Hepatocyte (in vitro differentiated cells): Measurements from ENCODE around the gene ORAI2. TPM values are rescaled to one million over a fixed set of nuclear protein-coding genes. Genes with fewer than 3 reads are reported as not detected.
A peak's percentile ranks its signal among the peaks of the same experiment; 100 is the strongest.

ENCODE experiments used
- microRNA-seq: library from miRNA; unstranded; fragments of <30 nt; microRNA quantifications from one replicate; pipeline ENCODE4, GENCODE V29; 2017
- polyA plus RNA-seq: library from polyadenylated mRNA; unstranded; fragments of >200 nt; fragmentation: Nextera tagmentation; extraction: Ambion mirVana; gene quantifications from 2 replicates; pipeline ENCODE4 v1.2.1, GENCODE V29; 2016
- small RNA-seq: library from RNA; depleted of rRNA; stranded (forward); fragments of <200 nt; gene quantifications from one replicate; pipeline ENCODE3, GENCODE V24; 2014
- total RNA-seq: library from RNA; depleted of rRNA; stranded (reverse); fragments of >200 nt; gene quantifications from 2 replicates; pipeline ENCODE4 v1.2.3, GENCODE V29; 2014

ORAI2 gene
- total and polyA plus RNA-seq, 2 experiments from 2014 or later, result 33.6 to 41.9 TPM

Small RNAs within 50 kb of the gene (microRNA-seq; reads per million reads assigned to microRNA genes)
- gene MIR4467 (not detected), gene MIR5090 (8.0 reads per million, percentile 20 among the genes with 10 or more reads in this experiment), gene MIR548O (not detected)

Small RNAs within 50 kb of the gene (small RNA-seq; reads per million reads assigned to genes)
- gene MIR548O, result not detected

Other genes starting within 250 kb of the ORAI2 start
- 3.2 and 3.8 TPM in 2 replicates for gene SH2B2, start 146.7 kb upstream of the ORAI2 start, total RNA-seq
- gene SH2B2, start 146.7 kb upstream of the ORAI2 start, polyA plus RNA-seq, result 6.7 and 7.1 TPM in 2 replicates
- gene SPDYE6, start 77.1 kb upstream of the ORAI2 start, total RNA-seq, result not detected in 2 replicates
- gene SPDYE6, start 77.1 kb upstream of the ORAI2 start, polyA plus RNA-seq, result 0.68 and 1.0 TPM in 2 replicates
- 32.0 and 33.8 TPM in 2 replicates for gene PRKRIP1, start 37.2 kb upstream of the ORAI2 start, total RNA-seq
- gene PRKRIP1, start 37.2 kb upstream of the ORAI2 start, polyA plus RNA-seq, result 44.6 and 61.6 TPM in 2 replicates
- 10.1 and 13.3 TPM in 2 replicates for gene ALKBH4, start 31.3 kb downstream of the ORAI2 start, total RNA-seq
- gene ALKBH4, start 31.3 kb downstream of the ORAI2 start, polyA plus RNA-seq, result 15.8 TPM in 2 replicates
- 16.0 and 19.0 TPM in 2 replicates for gene LRWD1, start 31.4 kb downstream of the ORAI2 start, total RNA-seq
- gene LRWD1, start 31.4 kb downstream of the ORAI2 start, polyA plus RNA-seq, result 17.8 and 18.3 TPM in 2 replicates
- gene POLR2J, start 45.3 kb downstream of the ORAI2 start, total RNA-seq, result 16.3 and 22.4 TPM in 2 replicates
- gene POLR2J, start 45.3 kb downstream of the ORAI2 start, polyA plus RNA-seq, result 77.4 and 83.2 TPM in 2 replicates
- gene RASA4B, start 84.2 kb downstream of the ORAI2 start, total RNA-seq, result 0.52 and 3.2 TPM in 2 replicates
- gene RASA4B, start 84.2 kb downstream of the ORAI2 start, polyA plus RNA-seq, result 7.3 and 9.3 TPM in 2 replicates
- gene UPK3BL2, start 110.1 kb downstream of the ORAI2 start, total RNA-seq, result 0.48 and 1.8 TPM in 2 replicates
- 9.6 and 13.6 TPM in 2 replicates for gene UPK3BL2, start 110.1 kb downstream of the ORAI2 start, polyA plus RNA-seq
- not detected in 2 replicates for gene SPDYE2, start 117.7 kb downstream of the ORAI2 start, total RNA-seq
- gene SPDYE2, start 117.7 kb downstream of the ORAI2 start, polyA plus RNA-seq, result 2.4 and 3.7 TPM in 2 replicates
- 4.7 and 6.4 TPM in 2 replicates for gene POLR2J3, start 139.0 kb downstream of the ORAI2 start, total RNA-seq
- gene POLR2J3, start 139.0 kb downstream of the ORAI2 start, polyA plus RNA-seq, result 53.8 and 70.3 TPM in 2 replicates
- 10.5 and 13.6 TPM in 2 replicates for gene RASA4, start 183.2 kb downstream of the ORAI2 start, total RNA-seq
- 13.7 and 16.2 TPM in 2 replicates for gene RASA4, start 183.2 kb downstream of the ORAI2 start, polyA plus RNA-seq
- gene UPK3BL1, start 209.2 kb downstream of the ORAI2 start, total RNA-seq, result 20.3 and 31.7 TPM in 2 replicates
- 32.2 and 33.0 TPM in 2 replicates for gene UPK3BL1, start 209.2 kb downstream of the ORAI2 start, polyA plus RNA-seq
- not detected in 2 replicates for gene SPDYE2B, start 216.7 kb downstream of the ORAI2 start, total RNA-seq
- gene SPDYE2B, start 216.7 kb downstream of the ORAI2 start, polyA plus RNA-seq, result not detected in 2 replicates
- 1.6 TPM in 2 replicates for gene POLR2J2, start 238.1 kb downstream of the ORAI2 start, total RNA-seq
- 3.5 and 8.7 TPM in 2 replicates for gene POLR2J2, start 238.1 kb downstream of the ORAI2 start, polyA plus RNA-seq